K562 (cell line): ENCODE data around the gene ADI1.

Experiments
- ATF4 ChIP-seq: fragments of 450-650 bp; formaldehyde crosslinking; IDR thresholded peaks from 2 replicates; pipeline ENCODE4 v1.4.0; 2022; ENCODE audit warnings: mild to moderate bottlenecking, moderate library complexity
- CEBPZ ChIP-seq: fragments of 150-350 bp; IDR thresholded peaks from 2 replicates; pipeline ENCODE4 v1.6.1; 2014; ENCODE audit warnings: low read depth, mild to moderate bottlenecking, low read length, borderline replicate concordance
- CREB5 ChIP-seq: fragments of 250-450 bp; sonication (Bioruptor Pico); IDR thresholded peaks from 2 replicates; pipeline ENCODE4 v1.5.0; 2020; ENCODE audit warnings: mild to moderate bottlenecking
- CTCF ChIP-seq, 3 experiments: IDR thresholded peaks in 2 of 3; conservative IDR thresholded peaks in 1 of 3; 2 replicates each; pipeline ENCODE4 v1.5.1; 2011 to 2012; ENCODE audit warnings: low read length in 3 of 3, mild to moderate bottlenecking in 3 of 3, control low read depth in 2 of 3, improper control_type of control experiment in 1 of 3, inconsistent platforms in 1 of 3, low read depth in 1 of 3, mixed read lengths in 1 of 3, moderate library complexity in 1 of 3; ENCODE audit not compliant: insufficient read depth in 2 of 3
- DPF2 ChIP-seq: fragments of 450-650 bp; IDR thresholded peaks from 2 replicates; pipeline ENCODE4 v1.6.1; 2016
- ELK1 ChIP-seq: sonication (generic); formaldehyde crosslinking; IDR thresholded peaks from 2 replicates; pipeline ENCODE4 v1.8.1; 2022; ENCODE audit warnings: missing genetic modification reagents
- FOXA1 ChIP-seq: fragments of 450-650 bp; IDR thresholded peaks from 2 replicates; pipeline ENCODE4 v1.6.1; 2016; ENCODE audit warnings: mild to moderate bottlenecking, borderline replicate concordance
- HMGN3 ChIP-seq: IDR thresholded peaks from 2 replicates; pipeline ENCODE4 v1.6.1; 2011; ENCODE audit warnings: borderline replicate concordance, low read depth, mild to moderate bottlenecking, mixed read lengths, low read length; ENCODE audit not compliant: insufficient read length; ENCODE audit errors: extremely low read depth
- HNRNPH1 ChIP-seq: fragments of 200-400 bp; formaldehyde crosslinking; optimal IDR thresholded peaks from 2 replicates; pipeline ENCODE3; 2017; ENCODE audit warnings: low read depth, mild to moderate bottlenecking, low read length, moderate library complexity
- KAT7 ChIP-seq: sonication (generic); formaldehyde crosslinking; IDR thresholded peaks from 2 replicates; pipeline ENCODE4 v1.8.0; 2022; ENCODE audit warnings: missing genetic modification reagents, mild to moderate bottlenecking, borderline replicate concordance
- KAT8 ChIP-seq: fragments of 450-650 bp; IDR thresholded peaks from 2 replicates; pipeline ENCODE4 v1.6.1; 2016; ENCODE audit warnings: low read depth, mild to moderate bottlenecking
- NRF1 ChIP-seq, 2 experiments: fragments of 450-650 bp; IDR thresholded peaks in 1 of 2; conservative IDR thresholded peaks in 1 of 2; 2 replicates each; pipeline ENCODE4 v1.6.1; 2014; ENCODE audit warnings: mild to moderate bottlenecking in 2 of 2
- ZKSCAN1 ChIP-seq: fragments of 150-350 bp; IDR thresholded peaks from 2 replicates; pipeline ENCODE4 v1.6.1; 2016; ENCODE audit warnings: low read depth, low read length
- ZNF655 ChIP-seq: fragments of 250-450 bp; sonication (Bioruptor Pico); IDR thresholded peaks from 2 replicates; pipeline ENCODE4 v1.5.0; 2021

GRCh38 chr2:3488855-3489763 lies 30.2 kb downstream of the ADI1 start:
- TF ChIP-seq CEBPZ (no peak), ZNF655 (no peak), CREB5 (CRISPR knock-in tag) (no peak), DPF2 (no peak), KAT7 (no peak), HNRNPH1 (no peak), CTCF (IDR thresholded peaks at IDR 0.05 in 2 of 3, conservative IDR thresholded peaks at IDR 0.05 in 1 of 3; ENCODE audit: insufficient read depth in 2 of 3, low read depth in 1 of 3, low read length in 3 of 3) (no peak), HMGN3 (no peak), KAT8 (no peak), FOXA1 (no peak), ATF4 (CRISPR knock-in tag) (no peak), NRF1 (conservative IDR thresholded peaks at IDR 0.05 in 1 of 2, IDR thresholded peaks at IDR 0.05 in 1 of 2) (no peak), ELK1 (CRISPR knock-in tag) (no peak), ZKSCAN1 (no peak)
